Caco-2 (cell line): ENCODE data around the gene NOD2. TPM values are rescaled to one million over a fixed set of nuclear protein-coding genes. Genes with fewer than 3 reads are reported as not detected.

Source experiments
- BruUV-seq: library from RNA; stranded (reverse); fragments of 400-500 nt; replicated peaks from 2 replicates; lab custom pipeline; 2021; lab: Mats Ljungman, UMichigan
- CTCF ChIA-PET: fragments of 300-600 bp; sonication (Branson Sonifier 250); formaldehyde crosslinking; loops from one replicate; lab custom pipeline; 2022; ENCODE audit warnings: antibody characterized with exemption; lab: Charles Lee
- POLR2A ChIA-PET: fragments of 300-600 bp; sonication (Branson Sonifier 250); formaldehyde crosslinking; loops from one replicate; lab custom pipeline; 2022; ENCODE audit warnings: antibody characterized with exemption; lab: Charles Lee
- DNase-seq, 2 experiments: peaks; one replicate each; pipeline versions ENCODE4 v3.0.0 to v3.0.0-alpha.2; 2020 to 2022
- H3K27me3 ChIP-seq: replicated peaks from 2 replicates; pipeline ENCODE4 v1.6.0; 2011; ENCODE audit warnings: low read length; ENCODE audit not compliant: control insufficient read depth, insufficient read depth
- H3K36me3 ChIP-seq: 2 replicates; pipeline ENCODE4 v1.5.1; 2011; ENCODE audit warnings: low read length; ENCODE audit not compliant: control insufficient read depth, insufficient read depth
- H3K4me1 ChIP-seq: fragments of 250-450 bp; sonication (Bioruptor Pico); 2 replicates; pipeline ENCODE4 v1.5.1; 2020; ENCODE audit warnings: mild to moderate bottlenecking
- H3K4me3 ChIP-seq: 2 replicates; pipeline ENCODE4 v1.5.1; 2011; ENCODE audit warnings: low read depth, mild to moderate bottlenecking, control low read depth, low read length
- H3K9me3 ChIP-seq: fragments of 250-450 bp; sonication (Bioruptor Pico); 2 replicates; pipeline ENCODE4 v1.5.1; 2020; ENCODE audit warnings: mild to moderate bottlenecking, moderate library complexity
- H3K27ac Mint-ChIP-seq: one replicate; pipeline ENCODE4 v1.8.0; 2022; ENCODE audit warnings: mixed read lengths; ENCODE audit not compliant: unreplicated experiment
- H3K27me3 Mint-ChIP-seq: one replicate; pipeline ENCODE4 v1.8.0; 2022; ENCODE audit warnings: mixed read lengths; ENCODE audit not compliant: insufficient read depth, unreplicated experiment
- H3K36me3 Mint-ChIP-seq: one replicate; pipeline ENCODE4 v1.8.0; 2022; ENCODE audit warnings: mild to moderate bottlenecking, mixed read lengths; ENCODE audit not compliant: insufficient read depth, unreplicated experiment
- H3K4me1 Mint-ChIP-seq: one replicate; pipeline ENCODE4 v1.8.0; 2022; ENCODE audit warnings: low read depth, mixed read lengths; ENCODE audit not compliant: unreplicated experiment
- H3K4me3 Mint-ChIP-seq: one replicate; pipeline ENCODE4 v1.8.0; 2022; ENCODE audit warnings: mild to moderate bottlenecking, moderate library complexity, mixed read lengths; ENCODE audit not compliant: unreplicated experiment
- H3K9me3 Mint-ChIP-seq: one replicate; pipeline ENCODE4 v1.8.0; 2022; ENCODE audit warnings: mixed read lengths; ENCODE audit not compliant: unreplicated experiment
- intact Hi-C: fragments of 100-400 bp; cut with micrococcal nuclease; formaldehyde crosslinking; loops from one replicate; pipeline ENCODE4 v1.10.0; 2022; ENCODE audit not compliant: unreplicated experiment
- total RNA-seq: library from RNA; stranded (reverse); gene quantifications from 2 replicates; pipeline ENCODE4 v1.2.3, GENCODE V29; 2022
- TF ChIP-seq, protein P1 (sequence below), 2 experiments: fragments of 200-600 bp in 1 of 2; IDR thresholded peaks; 1 replicate in 1 of 2; 2 replicates in 1 of 2; pipeline versions ENCODE4 v1.5.1 to v1.8.0; 2011 to 2022; ENCODE audit warnings: antibody characterized with exemption in 1 of 2, control low read depth in 1 of 2, inconsistent platforms in 1 of 2, low read depth in 1 of 2, low read length in 1 of 2, mild to moderate bottlenecking in 1 of 2, moderate library complexity in 1 of 2; ENCODE audit not compliant: insufficient read depth in 1 of 2, severe bottlenecking in 1 of 2, unreplicated experiment in 1 of 2

NOD2 gene
- total RNA-seq, 1 experiment from 2014 or later, result 0.23 TPM

DNA sequence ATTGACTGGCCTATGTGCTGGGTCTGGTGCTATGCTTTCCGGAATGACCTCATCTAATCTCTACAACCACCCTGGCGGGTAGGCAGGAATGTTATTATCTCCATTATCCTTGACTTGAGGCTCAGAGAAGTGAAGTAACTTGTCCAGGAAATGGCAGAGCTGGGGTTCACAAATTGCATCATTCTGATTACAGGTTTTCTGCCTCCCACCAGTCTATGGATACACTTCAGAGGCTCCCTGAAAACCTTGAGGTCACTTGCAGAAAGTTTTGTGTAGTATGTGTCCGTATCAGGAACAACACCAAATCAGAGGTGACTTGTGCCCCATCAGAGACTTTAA lies 19.1 kb downstream of the NOD2 start:
- no peaks in the 10 kb centered on the region for H3K9me3 ChIP-seq
- CTCF ChIA-PET, result no interaction called here
- H3K4me3 ChIP-seq, result no peak overlapping the region
- no peaks in the 10 kb centered on the region for H3K9me3 Mint-ChIP-seq
- TF ChIP-seq, protein P1, sequence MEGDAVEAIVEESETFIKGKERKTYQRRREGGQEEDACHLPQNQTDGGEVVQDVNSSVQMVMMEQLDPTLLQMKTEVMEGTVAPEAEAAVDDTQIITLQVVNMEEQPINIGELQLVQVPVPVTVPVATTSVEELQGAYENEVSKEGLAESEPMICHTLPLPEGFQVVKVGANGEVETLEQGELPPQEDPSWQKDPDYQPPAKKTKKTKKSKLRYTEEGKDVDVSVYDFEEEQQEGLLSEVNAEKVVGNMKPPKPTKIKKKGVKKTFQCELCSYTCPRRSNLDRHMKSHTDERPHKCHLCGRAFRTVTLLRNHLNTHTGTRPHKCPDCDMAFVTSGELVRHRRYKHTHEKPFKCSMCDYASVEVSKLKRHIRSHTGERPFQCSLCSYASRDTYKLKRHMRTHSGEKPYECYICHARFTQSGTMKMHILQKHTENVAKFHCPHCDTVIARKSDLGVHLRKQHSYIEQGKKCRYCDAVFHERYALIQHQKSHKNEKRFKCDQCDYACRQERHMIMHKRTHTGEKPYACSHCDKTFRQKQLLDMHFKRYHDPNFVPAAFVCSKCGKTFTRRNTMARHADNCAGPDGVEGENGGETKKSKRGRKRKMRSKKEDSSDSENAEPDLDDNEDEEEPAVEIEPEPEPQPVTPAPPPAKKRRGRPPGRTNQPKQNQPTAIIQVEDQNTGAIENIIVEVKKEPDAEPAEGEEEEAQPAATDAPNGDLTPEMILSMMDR (IDR thresholded peaks at IDR 0.05; ENCODE audit: insufficient read depth in 1 of 2, low read depth in 1 of 2, low read length in 1 of 2, severe bottlenecking in 1 of 2, unreplicated experiment in 1 of 2), result no peak
- H3K36me3 Mint-ChIP-seq, result no peaks in the 10 kb centered on the region
- 0 out of 2 replicates have a peak, but pooled peaks cover 7% of the 10 kb centered on the region for H3K4me1 ChIP-seq
- no peaks in the 10 kb centered on the region for H3K27me3 ChIP-seq
- no peak for DNase-seq
- H3K27ac Mint-ChIP-seq, result no peak overlapping the region
- no peak overlapping the region for H3K4me3 Mint-ChIP-seq
- POLR2A ChIA-PET, result no interaction called here
- H3K27me3 Mint-ChIP-seq, result no peaks in the 10 kb centered on the region
- intact Hi-C loops, result no loop called here
- H3K4me1 Mint-ChIP-seq, result no peaks in the 10 kb centered on the region
- H3K36me3 ChIP-seq, result no peaks in the 10 kb centered on the region
- BruUV-seq, result no TSS peak

DNA sequence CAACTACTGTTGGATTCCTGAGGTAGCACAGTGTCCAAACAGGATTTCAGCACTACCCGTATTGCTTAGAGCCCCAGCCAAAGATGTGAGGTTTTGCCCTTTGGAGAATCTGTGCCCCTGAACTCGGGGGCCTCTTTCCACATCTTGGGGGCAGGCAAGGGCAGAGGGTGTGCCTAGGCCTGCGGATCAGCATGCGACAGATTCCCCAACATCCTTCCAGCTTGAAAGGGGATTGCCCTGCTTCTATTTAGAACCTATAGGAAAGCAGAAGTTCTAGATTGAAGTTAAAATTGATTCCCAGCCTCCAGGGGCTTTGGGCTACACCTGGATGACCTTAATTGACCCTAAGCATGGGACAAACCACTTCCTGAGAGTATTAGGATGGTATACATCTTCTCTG lies 19.6 kb downstream of the NOD2 start:
- ChIA-PET POLR2A (no interaction called here), CTCF (no interaction called here)
- Mint-ChIP-seq H3K27me3 (no peaks in the 10 kb centered on the region), H3K27ac (peak overlapping the region; percentile 30), H3K4me1 (no peaks in the 10 kb centered on the region), H3K36me3 (no peaks in the 10 kb centered on the region), H3K4me3 (no peak overlapping the region), H3K9me3 (no peaks in the 10 kb centered on the region)
- Histone ChIP-seq H3K4me1 (0 out of 2 replicates have a peak, but pooled peaks cover 7% of the 10 kb centered on the region), H3K36me3 (no peaks in the 10 kb centered on the region), H3K27me3 (no peaks in the 10 kb centered on the region), H3K4me3 (no peak overlapping the region), H3K9me3 (no peaks in the 10 kb centered on the region)
- intact Hi-C loops, result no loop called here
- BruUV-seq, result no TSS peak
- TF ChIP-seq, protein P1 (IDR thresholded peaks at IDR 0.05; ENCODE audit: insufficient read depth in 1 of 2, low read depth in 1 of 2, low read length in 1 of 2, severe bottlenecking in 1 of 2, unreplicated experiment in 1 of 2), result no peak
- no peak for DNase-seq

DNA sequence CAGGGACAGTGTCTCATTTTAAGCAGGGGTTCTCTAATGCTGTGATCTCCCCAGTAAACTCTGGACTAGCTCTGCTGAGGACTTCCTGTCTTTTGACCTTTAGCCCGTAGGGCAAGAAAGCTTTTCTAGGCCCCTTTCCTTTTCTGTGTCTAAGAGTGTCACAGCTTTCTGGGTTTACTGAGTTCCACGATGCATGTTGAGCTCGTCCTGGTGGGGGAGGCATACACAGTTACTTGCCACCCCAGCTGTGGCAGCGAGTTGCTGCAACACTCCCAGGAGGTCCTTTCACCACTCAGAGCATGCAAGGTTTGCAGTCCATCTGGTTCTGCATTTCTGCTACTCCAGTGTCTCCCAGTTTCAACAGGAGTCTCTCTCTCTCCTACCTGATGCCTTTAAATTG lies 23.7 kb downstream of the NOD2 start:
- no peaks in the 10 kb centered on the region for H3K9me3 Mint-ChIP-seq
- no peak overlapping the region for H3K27ac Mint-ChIP-seq
- TF ChIP-seq, protein P1 (IDR thresholded peaks at IDR 0.05; ENCODE audit: insufficient read depth in 1 of 2, low read depth in 1 of 2, low read length in 1 of 2, severe bottlenecking in 1 of 2, unreplicated experiment in 1 of 2), result no peak
- H3K36me3 ChIP-seq, result no peaks in the 10 kb centered on the region
- BruUV-seq, result no TSS peak
- no peaks in the 10 kb centered on the region for H3K27me3 ChIP-seq
- intact Hi-C loops, result no loop called here
- no peak for DNase-seq
- H3K4me3 Mint-ChIP-seq, result no peak overlapping the region
- peaks cover 20% of the 10 kb centered on the region for H3K4me1 Mint-ChIP-seq
- no peaks in the 10 kb centered on the region for H3K9me3 ChIP-seq
- no peak overlapping the region for H3K4me3 ChIP-seq
- POLR2A ChIA-PET, result no interaction called here
- no peaks in the 10 kb centered on the region for H3K27me3 Mint-ChIP-seq
- CTCF ChIA-PET, result no interaction called here
- peaks cover 24% of the 10 kb centered on the region for H3K4me1 ChIP-seq
- no peaks in the 10 kb centered on the region for H3K36me3 Mint-ChIP-seq
